SIG-M5 (cell line): ENCODE measurements around the gene LCN2.

Source experiments
- DNase-seq: peaks from one replicate; lab custom pipeline; 2025; lab: John Stamatoyannopoulos, UW

Gene LCN2

GRCh38 chr9:128201441-128202369 lies 52.5 kb downstream of the LCN2 start:
- no peak for DNase-seq

GRCh38 chr9:128202648-128203023 lies 53.4 kb downstream of the LCN2 start:
- no peak for DNase-seq
